Gastrocnemius medialis (tissue), 4 donors: Measurements from ENCODE around the gene PALD1.

Source experiments
- POLR2A ChIP-seq, 2 donors: fragments of 450-650 bp; IDR thresholded peaks; one replicate each; pipeline ENCODE4 v1.6.1; 2017; ENCODE audit warnings: antibody characterized with exemption in 2 of 2, mild to moderate bottlenecking in 2 of 2, moderate library complexity in 2 of 2
- TF ChIP-seq, protein P1 (sequence below), 5 experiments: fragments of 450-650 bp in 3 of 5; fragments of 200-600 bp in 2 of 5; sonication (generic) in 2 of 5; IDR thresholded peaks in 4 of 5; conservative IDR thresholded peaks in 1 of 5; 1 replicate in 4 of 5; 2 replicates in 1 of 5; pipeline ENCODE4 v1.5.1; 2016 to 2019; ENCODE audit warnings: antibody characterized with exemption in 5 of 5, mild to moderate bottlenecking in 3 of 5, moderate library complexity in 3 of 5

GRCh38 chr10:70444744-70445143 is 33.8 kb upstream of the PALD1 start:
- no peak for TF ChIP-seq POLR2A (IDR thresholded peaks at IDR 0.05)
- TF ChIP-seq, protein P1, sequence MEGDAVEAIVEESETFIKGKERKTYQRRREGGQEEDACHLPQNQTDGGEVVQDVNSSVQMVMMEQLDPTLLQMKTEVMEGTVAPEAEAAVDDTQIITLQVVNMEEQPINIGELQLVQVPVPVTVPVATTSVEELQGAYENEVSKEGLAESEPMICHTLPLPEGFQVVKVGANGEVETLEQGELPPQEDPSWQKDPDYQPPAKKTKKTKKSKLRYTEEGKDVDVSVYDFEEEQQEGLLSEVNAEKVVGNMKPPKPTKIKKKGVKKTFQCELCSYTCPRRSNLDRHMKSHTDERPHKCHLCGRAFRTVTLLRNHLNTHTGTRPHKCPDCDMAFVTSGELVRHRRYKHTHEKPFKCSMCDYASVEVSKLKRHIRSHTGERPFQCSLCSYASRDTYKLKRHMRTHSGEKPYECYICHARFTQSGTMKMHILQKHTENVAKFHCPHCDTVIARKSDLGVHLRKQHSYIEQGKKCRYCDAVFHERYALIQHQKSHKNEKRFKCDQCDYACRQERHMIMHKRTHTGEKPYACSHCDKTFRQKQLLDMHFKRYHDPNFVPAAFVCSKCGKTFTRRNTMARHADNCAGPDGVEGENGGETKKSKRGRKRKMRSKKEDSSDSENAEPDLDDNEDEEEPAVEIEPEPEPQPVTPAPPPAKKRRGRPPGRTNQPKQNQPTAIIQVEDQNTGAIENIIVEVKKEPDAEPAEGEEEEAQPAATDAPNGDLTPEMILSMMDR (IDR thresholded peaks at IDR 0.05 in 4 of 5, conservative IDR thresholded peaks at IDR 0.05 in 1 of 5) = no peak
